ENCODE measurements around the gene CERS1. TPM values are rescaled to one million over a fixed set of nuclear protein-coding genes. Genes with fewer than 3 reads are reported as not detected.

CERS1 gene
- total and polyA plus RNA-seq, 10 of the 15 experiments (the other 5 are each of a cell fraction or from before 2014, with no cell fraction given) = 0.19 TPM; not detected in 9

- no peak for ATAC-seq
- Histone ChIP-seq H3K27ac (ENCODE audit: control insufficient read depth, insufficient read depth) (no peak overlapping the region), H3K36me3 (ENCODE audit: control insufficient read depth in 2 of 2, insufficient read depth in 2 of 2, low read length in 1 of 2) (no peaks in the 10 kb centered on the region), H3K79me2 (ENCODE audit: control insufficient read depth, insufficient read depth, low read length) (peaks cover 20% of the 10 kb centered on the region), H4K20me1 (ENCODE audit: control insufficient read depth, insufficient read depth) (peaks cover 5% of the 10 kb centered on the region; the same call in 1 of the 2 replicates), H3K4me3 (no peak overlapping the region), H3K27me3 (replicated peaks in 1 of 2; ENCODE audit: control insufficient read depth in 2 of 2, insufficient read depth in 2 of 2, low read length in 1 of 2) (no peaks in the 10 kb centered on the region), H3K9ac (ENCODE audit: control insufficient read depth, insufficient read depth, low read length) (no peak overlapping the region), H3K4me2 (ENCODE audit: control insufficient read depth, insufficient read depth) (no peak overlapping the region), H3K4me1 (ENCODE audit: control insufficient read depth, insufficient read depth, low read length) (no peaks in the 10 kb centered on the region), H3K9me3 (replicated peaks; ENCODE audit: control insufficient read depth, insufficient read depth, low read length) (peaks cover 2% of the 10 kb centered on the region; the same call in 1 of the 3 replicates), H2AFZ (ENCODE audit: control insufficient read depth, low read depth, low read length) (no peak overlapping the region)
- no peak for FAIRE-seq
- TF ChIP-seq ETV6 (conservative IDR thresholded peaks at IDR 0.05 in 1 of 2, IDR thresholded peaks at IDR 0.05 in 1 of 2; ENCODE audit: borderline replicate concordance in 1 of 2, low read depth in 1 of 2) (no peak), EP300 (IDR thresholded peaks at IDR 0.05; ENCODE audit: borderline replicate concordance in 1 of 2, control insufficient read depth in 1 of 2, low read depth in 2 of 2, low read length in 2 of 2) (no peak), ZNF207 (IDR thresholded peaks at IDR 0.05; ENCODE audit: borderline replicate concordance) (no peak), PRDM15 (CRISPR knock-in tag; IDR thresholded peaks at IDR 0.05) (no peak), POLR2AphosphoS5 (IDR thresholded peaks at IDR 0.05; ENCODE audit: low read length) (no peak), BRCA1 (IDR thresholded peaks at IDR 0.05; ENCODE audit: low read depth, low read length) (no peak), ZBED1 (IDR thresholded peaks at IDR 0.05; ENCODE audit: borderline replicate concordance) (no peak), ZSCAN29 (IDR thresholded peaks at IDR 0.05) (no peak), MEF2B (IDR thresholded peaks at IDR 0.05; ENCODE audit: partially characterized antibody, poor library complexity, severe bottlenecking) (no peak), SRF (IDR thresholded peaks at IDR 0.05; ENCODE audit: low read depth in 2 of 2, low read length in 2 of 2) (no peak), LARP7 (IDR thresholded peaks at IDR 0.05) (no peak), GABPA (IDR thresholded peaks at IDR 0.05; ENCODE audit: low read depth) (no peak), POU2F2 (IDR thresholded peaks at IDR 0.05; ENCODE audit: borderline replicate concordance, low read depth, low read length) (no peak), PBX3 (IDR thresholded peaks at IDR 0.05; ENCODE audit: insufficient replicate concordance, low read depth, low read length) (no peak), NFYA (IDR thresholded peaks at IDR 0.05; ENCODE audit: borderline replicate concordance, low read depth, low read length) (no peak), NR2F1 (conservative IDR thresholded peaks at IDR 0.05) (no peak), RELA (IDR thresholded peaks at IDR 0.05; ENCODE audit: borderline replicate concordance, partially characterized antibody) (no peak)
- TF ChIP-seq, protein P1, sequence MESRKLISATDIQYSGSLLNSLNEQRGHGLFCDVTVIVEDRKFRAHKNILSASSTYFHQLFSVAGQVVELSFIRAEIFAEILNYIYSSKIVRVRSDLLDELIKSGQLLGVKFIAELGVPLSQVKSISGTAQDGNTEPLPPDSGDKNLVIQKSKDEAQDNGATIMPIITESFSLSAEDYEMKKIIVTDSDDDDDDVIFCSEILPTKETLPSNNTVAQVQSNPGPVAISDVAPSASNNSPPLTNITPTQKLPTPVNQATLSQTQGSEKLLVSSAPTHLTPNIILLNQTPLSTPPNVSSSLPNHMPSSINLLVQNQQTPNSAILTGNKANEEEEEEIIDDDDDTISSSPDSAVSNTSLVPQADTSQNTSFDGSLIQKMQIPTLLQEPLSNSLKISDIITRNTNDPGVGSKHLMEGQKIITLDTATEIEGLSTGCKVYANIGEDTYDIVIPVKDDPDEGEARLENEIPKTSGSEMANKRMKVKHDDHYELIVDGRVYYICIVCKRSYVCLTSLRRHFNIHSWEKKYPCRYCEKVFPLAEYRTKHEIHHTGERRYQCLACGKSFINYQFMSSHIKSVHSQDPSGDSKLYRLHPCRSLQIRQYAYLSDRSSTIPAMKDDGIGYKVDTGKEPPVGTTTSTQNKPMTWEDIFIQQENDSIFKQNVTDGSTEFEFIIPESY (IDR thresholded peaks at IDR 0.05) = no peak
- RAD21 ChIA-PET (ENCODE audit: unreplicated experiment) = interaction anchor here (1.7 kb wide), 1 partner anchor 18 kb away, joined by 4 read pairs; no protein-coding TSS in a partner anchor
- no peak for DNase-seq (ENCODE audit: low read depth, low spot score)
- intact Hi-C loops (cut with micrococcal nuclease; ENCODE audit: unreplicated experiment) = no loop called here
- in situ Hi-C loops (cut with MboI) = no loop called here
- WGBS (ENCODE audit: insufficient coverage, insufficient replicate concordance, low lambda C conversion rate, missing lambda C conversion rate) = 45% methylated on average over 6 of the region's 6 CpGs
- CTCF ChIA-PET = interaction anchor here (3.3 kb wide), 1 partner anchor 19 kb away, joined by 19 read pairs; no protein-coding TSS in a partner anchor
- SMC1A ChIA-PET (ENCODE audit: uncharacterized antibody, unreplicated experiment) = interaction anchor here (0.9 to 1.7 kb wide), 3 partner anchors 15 to 18 kb away, joined by 3 to 4 read pairs (median 4); no protein-coding TSS in a partner anchor
- POLR2A ChIA-PET = interaction anchor here (0.8 to 0.9 kb wide), 2 partner anchors 9 to 76 kb away, joined by 3 to 4 read pairs; no protein-coding TSS in a partner anchor
- no TSS peak for BruUV-seq (replicated peaks)
Measured at GRCh38 chr19:18828786-18829185, 67.2 kb downstream of the CERS1 start.
